ENCODE results near the gene KDM3A. TPM values are rescaled to one million over a fixed set of nuclear protein-coding genes. Genes with fewer than 3 reads are reported as not detected.

The KDM3A gene
- total RNA-seq, 4 donors from 2014 or later = 39.5 to 60.9 (median 51.1) TPM

DNA sequence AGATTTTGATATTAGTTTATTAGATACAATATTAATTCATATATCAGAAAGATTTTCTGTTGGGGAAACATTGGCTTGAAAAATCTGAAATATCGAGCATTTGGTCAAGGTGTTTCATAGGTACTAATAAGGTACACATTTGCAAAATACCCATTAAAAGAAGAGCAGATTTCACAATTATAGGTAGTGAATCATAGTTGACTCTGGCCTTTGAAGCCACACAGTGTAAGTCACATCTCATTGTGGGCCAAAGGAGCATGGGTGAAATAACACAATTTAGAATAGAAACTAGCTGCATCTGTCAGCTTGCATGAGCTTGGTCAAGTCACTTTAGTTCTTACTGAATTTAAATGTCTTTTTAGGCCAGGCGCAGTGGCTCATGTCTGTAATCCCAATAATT lies 4.9 kb downstream of the KDM3A start:
- intact Hi-C loops (cut with DNase I) = loop anchor here (5.0 to 10.0 kb wide), 2 partner anchors 116 to 251 kb away; partner anchors contain the start of genes CHMP3, IMMT and MRPL35
- WGBS, 2 donors = 98 to 99% methylated on average over 2 of the region's 2 CpGs

DNA sequence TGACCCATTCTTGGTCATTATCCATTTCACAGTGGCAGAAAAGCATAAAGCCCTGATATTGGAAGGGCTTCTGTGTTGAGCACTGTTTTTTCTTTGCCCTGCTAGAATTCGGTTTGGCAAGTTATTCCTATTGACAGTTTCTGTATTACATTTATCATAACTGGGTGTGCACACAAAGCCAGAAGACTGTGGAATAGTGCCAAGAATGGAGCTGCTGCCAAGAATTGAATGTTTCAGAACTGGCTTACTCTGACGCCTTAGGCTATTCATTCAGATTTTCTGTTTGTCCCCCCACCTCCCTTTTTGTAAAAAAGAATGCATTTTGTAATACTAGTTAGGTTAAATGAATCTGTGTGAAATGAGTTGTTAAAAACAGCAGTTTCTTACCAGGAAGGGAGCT lies 12.7 kb downstream of the KDM3A start:
- H3K27ac ChIP-seq = peak overlapping the region in 1 of 3 donors; percentile 55
- DNase-seq = peak; percentile 40 to 51
- peaks cover 29 to 35% of the 10 kb centered on the region in 2 donors for H3K36me3 ChIP-seq
- no peak overlapping the region for H3K4me3 ChIP-seq (replicated peaks in 1 of 3)
- 10 to 18% methylated on average over 2 of the region's 2 CpGs for WGBS, 2 donors
- intact Hi-C loops (cut with DNase I) = no loop called here
- no peaks in the 10 kb centered on the region for H3K9me3 ChIP-seq
- H3K4me1 ChIP-seq = peaks cover 23 to 25% of the 10 kb centered on the region in 2 donors
- TF ChIP-seq POLR2A (IDR thresholded peaks at IDR 0.05) = no peak
- TF ChIP-seq, protein P1, sequence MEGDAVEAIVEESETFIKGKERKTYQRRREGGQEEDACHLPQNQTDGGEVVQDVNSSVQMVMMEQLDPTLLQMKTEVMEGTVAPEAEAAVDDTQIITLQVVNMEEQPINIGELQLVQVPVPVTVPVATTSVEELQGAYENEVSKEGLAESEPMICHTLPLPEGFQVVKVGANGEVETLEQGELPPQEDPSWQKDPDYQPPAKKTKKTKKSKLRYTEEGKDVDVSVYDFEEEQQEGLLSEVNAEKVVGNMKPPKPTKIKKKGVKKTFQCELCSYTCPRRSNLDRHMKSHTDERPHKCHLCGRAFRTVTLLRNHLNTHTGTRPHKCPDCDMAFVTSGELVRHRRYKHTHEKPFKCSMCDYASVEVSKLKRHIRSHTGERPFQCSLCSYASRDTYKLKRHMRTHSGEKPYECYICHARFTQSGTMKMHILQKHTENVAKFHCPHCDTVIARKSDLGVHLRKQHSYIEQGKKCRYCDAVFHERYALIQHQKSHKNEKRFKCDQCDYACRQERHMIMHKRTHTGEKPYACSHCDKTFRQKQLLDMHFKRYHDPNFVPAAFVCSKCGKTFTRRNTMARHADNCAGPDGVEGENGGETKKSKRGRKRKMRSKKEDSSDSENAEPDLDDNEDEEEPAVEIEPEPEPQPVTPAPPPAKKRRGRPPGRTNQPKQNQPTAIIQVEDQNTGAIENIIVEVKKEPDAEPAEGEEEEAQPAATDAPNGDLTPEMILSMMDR (IDR thresholded peaks at IDR 0.05) = no peak
- no peaks in the 10 kb centered on the region for H3K27me3 ChIP-seq

More for the DNA sequence above, 4.9 kb downstream of the KDM3A start:
- Histone ChIP-seq H3K36me3 (peaks cover 0 to 7% of the 10 kb centered on the region in 2 donors), H3K9me3 (no peaks in the 10 kb centered on the region), H3K4me3 (replicated peaks in 1 of 3) (no peak overlapping the region), H3K27me3 (no peaks in the 10 kb centered on the region), H3K4me1 (peaks cover 23 to 29% of the 10 kb centered on the region in 2 donors), H3K27ac (no peak overlapping the region)
- no peak for TF ChIP-seq POLR2A (IDR thresholded peaks at IDR 0.05)
- TF ChIP-seq, protein P1 (IDR thresholded peaks at IDR 0.05) = no peak
- DNase-seq = no peak

DNA sequence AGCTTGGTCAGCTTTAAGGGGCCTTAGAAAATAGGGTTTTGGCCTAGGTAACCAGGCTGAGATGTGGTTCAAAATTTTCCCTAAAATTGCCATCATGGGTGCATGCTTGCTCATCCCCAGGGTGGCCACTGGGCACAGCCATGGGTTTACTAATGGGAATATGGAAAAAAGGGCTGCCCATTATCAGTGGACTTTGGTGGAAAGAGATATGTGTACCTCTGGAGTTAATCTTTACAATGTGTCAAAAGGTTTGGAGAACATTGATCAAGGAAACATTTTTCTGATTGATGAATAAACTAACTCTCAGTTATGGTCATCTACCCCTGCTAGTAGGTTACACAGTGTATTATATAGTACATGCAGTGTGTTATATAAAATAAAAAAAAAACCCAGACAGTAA lies 13.1 kb downstream of the KDM3A start:
- H3K4me3 ChIP-seq (replicated peaks in 1 of 3) = no peak overlapping the region
- no peaks in the 10 kb centered on the region for H3K9me3 ChIP-seq
- peaks cover 29 to 35% of the 10 kb centered on the region in 2 donors for H3K36me3 ChIP-seq
- peaks cover 23 to 25% of the 10 kb centered on the region in 2 donors for H3K4me1 ChIP-seq
- peak overlapping the region in 1 of 3 donors; percentile 55 for H3K27ac ChIP-seq
- no peak for DNase-seq
- no peak for TF ChIP-seq POLR2A (IDR thresholded peaks at IDR 0.05)
- TF ChIP-seq, protein P1 (IDR thresholded peaks at IDR 0.05) = no peak
- intact Hi-C loops (cut with DNase I) = no loop called here
- no peaks in the 10 kb centered on the region for H3K27me3 ChIP-seq

DNA sequence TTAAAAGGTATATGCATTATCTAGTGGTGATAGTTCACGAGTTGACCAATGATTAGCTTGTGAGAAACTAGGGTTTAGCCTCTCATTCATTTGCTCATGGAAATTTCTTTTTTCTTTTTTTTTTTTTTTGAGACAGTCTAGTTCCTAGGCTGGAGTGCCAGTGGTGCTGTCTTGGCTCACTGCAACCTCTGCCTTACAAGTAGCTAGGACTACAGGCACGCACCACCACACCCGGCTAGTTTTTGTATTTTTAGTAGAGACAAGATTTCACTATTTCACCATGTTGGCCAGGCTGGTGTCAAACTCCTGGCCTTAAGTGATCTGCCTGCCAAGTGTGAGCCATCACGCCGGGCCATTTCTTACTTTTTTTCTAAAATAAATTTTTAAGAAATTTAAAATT lies 14.0 kb downstream of the KDM3A start:
- no peaks in the 10 kb centered on the region for H3K27me3 ChIP-seq
- TF ChIP-seq, protein P1 (IDR thresholded peaks at IDR 0.05) = no peak
- no peak for TF ChIP-seq POLR2A (IDR thresholded peaks at IDR 0.05)
- H3K4me3 ChIP-seq (replicated peaks in 1 of 3) = no peak overlapping the region
- no peaks in the 10 kb centered on the region for H3K9me3 ChIP-seq
- 62 to 66% methylated on average over 5 of the region's 5 CpGs for WGBS, 2 donors
- intact Hi-C loops (cut with DNase I) = no loop called here
- peak; percentile 80 to 82 for DNase-seq
- H3K36me3 ChIP-seq = peaks cover 35 to 39% of the 10 kb centered on the region in 2 donors
- H3K4me1 ChIP-seq = peaks cover 23 to 25% of the 10 kb centered on the region in 2 donors
- peak overlapping the region in 2 of 3 donors; percentile 18 to 62 for H3K27ac ChIP-seq

DNA sequence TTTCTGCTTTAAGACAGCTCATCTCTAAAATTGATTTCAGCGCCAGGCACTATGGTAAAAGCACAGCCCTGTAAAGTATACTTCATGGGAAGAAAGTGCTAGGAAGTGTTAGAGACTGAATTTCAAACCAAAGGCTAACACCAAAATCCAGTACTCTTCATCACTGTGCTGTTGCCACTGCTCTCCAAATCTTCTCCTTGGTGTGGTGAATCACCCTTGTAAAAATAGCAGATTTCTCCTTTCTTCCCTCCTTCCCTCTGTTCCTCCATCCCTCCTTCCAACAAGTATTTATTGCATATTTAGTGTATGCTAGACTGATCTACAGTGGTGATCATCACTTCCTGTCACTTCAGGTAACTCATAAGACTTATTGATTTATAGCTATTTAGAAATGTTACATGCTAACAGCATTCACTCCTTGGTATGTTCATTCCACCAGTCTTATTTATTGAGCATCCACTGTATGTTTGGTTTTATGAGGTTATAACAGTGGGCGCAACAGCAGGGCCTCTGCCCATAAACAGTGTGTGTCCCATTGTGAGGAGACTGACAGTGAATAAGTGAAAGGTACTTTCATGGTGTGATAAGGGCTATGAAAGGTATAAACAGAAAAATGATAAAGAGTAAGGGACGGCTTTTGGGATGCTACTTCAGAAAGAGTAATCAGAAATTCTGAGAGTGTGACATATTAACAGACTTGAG lies 20.0 kb downstream of the KDM3A start:
- Histone ChIP-seq H3K4me3 (replicated peaks in 1 of 3) (no peak overlapping the region), H3K36me3 (peaks cover 46 to 70% of the 10 kb centered on the region in 2 donors), H3K27ac (no peak overlapping the region), H3K4me1 (no peaks in the 10 kb centered on the region), H3K9me3 (no peaks in the 10 kb centered on the region), H3K27me3 (no peaks in the 10 kb centered on the region)
- no peak for TF ChIP-seq POLR2A (IDR thresholded peaks at IDR 0.05)
- TF ChIP-seq, protein P1 (IDR thresholded peaks at IDR 0.05) = no peak
- intact Hi-C loops (cut with DNase I) = no loop called here
- WGBS, 2 donors = 96 to 99% methylated on average over 3 of the region's 3 CpGs
- no peak for DNase-seq
